ENCODE measurements around the gene SGPP1.

DNA sequence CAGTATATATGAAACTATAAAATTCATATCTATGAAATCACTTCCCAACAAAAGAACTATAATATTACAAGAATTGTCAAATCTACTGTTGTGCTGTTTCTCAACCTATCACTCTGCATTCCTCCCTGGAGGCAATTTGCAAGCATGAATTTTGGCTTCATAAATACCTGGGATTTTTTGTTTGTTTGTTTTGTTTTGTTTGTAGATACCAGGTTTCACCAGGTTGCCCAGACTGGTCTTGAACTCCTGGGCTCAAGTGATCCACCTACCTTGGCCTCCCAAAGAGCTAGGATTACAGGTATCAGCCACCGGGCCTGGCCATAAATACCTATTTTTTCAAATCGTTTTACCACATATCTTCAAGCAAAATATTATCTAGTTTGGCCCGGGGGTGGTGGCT lies 38.7 kb downstream of the SGPP1 start:
- TF ChIP-seq, protein P1, sequence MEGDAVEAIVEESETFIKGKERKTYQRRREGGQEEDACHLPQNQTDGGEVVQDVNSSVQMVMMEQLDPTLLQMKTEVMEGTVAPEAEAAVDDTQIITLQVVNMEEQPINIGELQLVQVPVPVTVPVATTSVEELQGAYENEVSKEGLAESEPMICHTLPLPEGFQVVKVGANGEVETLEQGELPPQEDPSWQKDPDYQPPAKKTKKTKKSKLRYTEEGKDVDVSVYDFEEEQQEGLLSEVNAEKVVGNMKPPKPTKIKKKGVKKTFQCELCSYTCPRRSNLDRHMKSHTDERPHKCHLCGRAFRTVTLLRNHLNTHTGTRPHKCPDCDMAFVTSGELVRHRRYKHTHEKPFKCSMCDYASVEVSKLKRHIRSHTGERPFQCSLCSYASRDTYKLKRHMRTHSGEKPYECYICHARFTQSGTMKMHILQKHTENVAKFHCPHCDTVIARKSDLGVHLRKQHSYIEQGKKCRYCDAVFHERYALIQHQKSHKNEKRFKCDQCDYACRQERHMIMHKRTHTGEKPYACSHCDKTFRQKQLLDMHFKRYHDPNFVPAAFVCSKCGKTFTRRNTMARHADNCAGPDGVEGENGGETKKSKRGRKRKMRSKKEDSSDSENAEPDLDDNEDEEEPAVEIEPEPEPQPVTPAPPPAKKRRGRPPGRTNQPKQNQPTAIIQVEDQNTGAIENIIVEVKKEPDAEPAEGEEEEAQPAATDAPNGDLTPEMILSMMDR (IDR thresholded peaks at IDR 0.05; ENCODE audit: low read depth, low read length), result no peak
- TF ChIP-seq, protein P2, sequence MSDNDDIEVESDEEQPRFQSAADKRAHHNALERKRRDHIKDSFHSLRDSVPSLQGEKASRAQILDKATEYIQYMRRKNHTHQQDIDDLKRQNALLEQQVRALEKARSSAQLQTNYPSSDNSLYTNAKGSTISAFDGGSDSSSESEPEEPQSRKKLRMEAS (IDR thresholded peaks at IDR 0.05; ENCODE audit: low read depth, low read length), result no peak
- TF ChIP-seq POLR2A (IDR thresholded peaks at IDR 0.05; ENCODE audit: extremely low read depth, insufficient read length) (no peak), MYC (IDR thresholded peaks at IDR 0.05; ENCODE audit: low read depth, low read length) (no peak)
